Panc1 (cell line): ENCODE data around the gene TAB2. TPM values are rescaled to one million over a fixed set of nuclear protein-coding genes. Genes with fewer than 3 reads are reported as not detected.

Source experiments
- ATAC-seq: fragments of 200-7000 bp; cut with Tn5 transposase; 2 replicates; pipeline ENCODE4 v1.9.1; 2020; ENCODE audit warnings: mild to moderate bottlenecking, moderate library complexity
- BruUV-seq: library from RNA; stranded (reverse); fragments of 400-500 nt; replicated peaks from 2 replicates; lab custom pipeline; 2021; lab: Mats Ljungman, UMichigan
- CTCF ChIA-PET: fragments of 300-600 bp; sonication (Branson Sonifier 250); formaldehyde crosslinking; loops from one replicate; lab custom pipeline; 2022; ENCODE audit warnings: antibody characterized with exemption; lab: Charles Lee
- POLR2A ChIA-PET: fragments of 300-600 bp; sonication (Branson Sonifier 250); formaldehyde crosslinking; loops from one replicate; lab custom pipeline; 2022; ENCODE audit warnings: antibody characterized with exemption; lab: Charles Lee
- DNase-seq: peaks from one replicate; pipeline ENCODE4 v3.0.0-alpha.2; 2010; ENCODE audit warnings: low read depth, low spot score
- H3K27ac ChIP-seq: 2 replicates; pipeline ENCODE4 v1.5.1; 2011; ENCODE audit warnings: mild to moderate bottlenecking, low read length, inconsistent platforms
- H3K27me3 ChIP-seq: fragments of 200-500 bp; sonication (Bioruptor generic); 2 replicates; pipeline ENCODE4 v1.6.0; 2014; ENCODE audit warnings: low read length, inconsistent platforms; ENCODE audit not compliant: control insufficient read depth, insufficient read depth
- H3K36me3 ChIP-seq: fragments of 200-500 bp; sonication (Bioruptor generic); 2 replicates; pipeline ENCODE4 v1.5.1; 2014; ENCODE audit warnings: inconsistent platforms, mild to moderate bottlenecking, low read length, moderate library complexity; ENCODE audit not compliant: control insufficient read depth, insufficient read depth
- H3K4me1 ChIP-seq: 2 replicates; pipeline ENCODE4 v1.5.1; 2011; ENCODE audit warnings: inconsistent platforms, mild to moderate bottlenecking, low read length, moderate library complexity; ENCODE audit not compliant: control insufficient read depth, insufficient read depth
- H3K4me3 ChIP-seq, 2 experiments: 2 replicates each; pipeline ENCODE4 v1.5.1; 2011 to 2012; ENCODE audit warnings: low read depth in 2 of 2, low read length in 2 of 2, mild to moderate bottlenecking in 2 of 2, inconsistent platforms in 1 of 2, moderate library complexity in 1 of 2
- H3K9me3 ChIP-seq: fragments of 200-500 bp; sonication (Bioruptor generic); 2 replicates; pipeline ENCODE4 v1.5.1; 2014; ENCODE audit warnings: low read depth, mild to moderate bottlenecking, inconsistent platforms, low read length, moderate library complexity; ENCODE audit not compliant: control insufficient read depth, insufficient read depth
- CTCF ChIP-seq: fragments of 450-650 bp; IDR thresholded peaks from 2 replicates; pipeline ENCODE4 v1.5.1; 2017; ENCODE audit warnings: mild to moderate bottlenecking
- POLR2AphosphoS5 ChIP-seq: IDR thresholded peaks from 2 replicates; pipeline ENCODE4 v1.6.1; 2012; ENCODE audit warnings: mild to moderate bottlenecking, low read depth, low read length, moderate library complexity
- REST ChIP-seq, 2 experiments: IDR thresholded peaks; 2 replicates each; pipeline ENCODE4 v1.6.1; 2011 to 2012; ENCODE audit warnings: low read depth in 2 of 2, control low read depth in 1 of 2, low read length in 1 of 2, mild to moderate bottlenecking in 1 of 2, moderate library complexity in 1 of 2; ENCODE audit not compliant: insufficient read depth in 1 of 2
- SIN3A ChIP-seq: IDR thresholded peaks from 2 replicates; pipeline ENCODE4 v1.6.1; 2012; ENCODE audit warnings: low read depth, mild to moderate bottlenecking, low read length, moderate library complexity, borderline replicate concordance; ENCODE audit not compliant: insufficient read depth
- TCF7L2 ChIP-seq: IDR thresholded peaks from 2 replicates; pipeline ENCODE4 v1.6.1; 2011; ENCODE audit warnings: mild to moderate bottlenecking, low read depth, low read length, inconsistent platforms
- in situ Hi-C: cut with HindIII; loops from 2 replicates; pipeline ENCODE4 v1.10.0; 2016; ENCODE audit warnings: low sequenced_read_pairs, low pct_unique_long_range_greater_than_20kb
- intact Hi-C: fragments of 100-400 bp; cut with micrococcal nuclease; formaldehyde crosslinking; loops from one replicate; pipeline ENCODE4 v1.10.0; 2022; ENCODE audit not compliant: unreplicated experiment
- total RNA-seq: library from RNA; stranded (reverse); gene quantifications from one replicate; pipeline ENCODE4 v1.2.1, GENCODE V29; 2021; ENCODE audit not compliant: unreplicated experiment

TAB2 gene
- total RNA-seq, 1 experiment from 2014 or later, result 47.2 TPM

- ChIA-PET POLR2A (no interaction called here), CTCF (interaction anchor here (0.6 kb wide), 1 partner anchor 12 kb away, joined by 3 read pairs; no protein-coding TSS in a partner anchor)
- no peak for ATAC-seq
Observed at GRCh38 chr6:149458196-149458595, 140.7 kb downstream of the TAB2 start.

GRCh38 chr6:149458806-149459205, 141.3 kb downstream of the TAB2 start:
- intact Hi-C loops (no loop called here), in situ Hi-C loops (no loop called here)
- TF ChIP-seq REST (IDR thresholded peaks at IDR 0.05; ENCODE audit: insufficient read depth in 1 of 2, low read depth in 2 of 2, low read length in 1 of 2) (no peak), SIN3A (no peak), TCF7L2 (no peak), CTCF (no peak), POLR2AphosphoS5 (no peak)
- Histone ChIP-seq H3K27me3 (peaks cover 3% of the 10 kb centered on the region; the same call in 1 of the 2 replicates), H3K4me1 (peaks cover 9% of the 10 kb centered on the region; the same call in 1 of the 2 replicates), H3K36me3 (no peaks in the 10 kb centered on the region), H3K27ac (no peak overlapping the region), H3K4me3 (no peak overlapping the region), H3K9me3 (no peaks in the 10 kb centered on the region)
- POLR2A ChIA-PET, result no interaction called here
- no peak for ATAC-seq
- no TSS peak for BruUV-seq
- no peak for DNase-seq
- CTCF ChIA-PET, result interaction anchor here (0.6 kb wide), 1 partner anchor 12 kb away, joined by 3 read pairs; no protein-coding TSS in a partner anchor

More at GRCh38 chr6:149458196-149458595, 140.7 kb downstream of the TAB2 start:
- no peak for DNase-seq
- TF ChIP-seq POLR2AphosphoS5 (no peak), SIN3A (no peak), CTCF (no peak), TCF7L2 (no peak), REST (IDR thresholded peaks at IDR 0.05; ENCODE audit: insufficient read depth in 1 of 2, low read depth in 2 of 2, low read length in 1 of 2) (no peak)
- Histone ChIP-seq H3K27me3 (peaks cover 3% of the 10 kb centered on the region; the same call in 1 of the 2 replicates), H3K27ac (no peak overlapping the region), H3K9me3 (no peaks in the 10 kb centered on the region), H3K36me3 (no peaks in the 10 kb centered on the region), H3K4me1 (peaks cover 11% of the 10 kb centered on the region; the same call in 1 of the 2 replicates), H3K4me3 (no peak overlapping the region)
- BruUV-seq, result no TSS peak
- in situ Hi-C loops, result no loop called here
- intact Hi-C loops, result no loop called here
